ENCODE measurements around the gene FBXO5.
A peak's percentile ranks its signal among the peaks of the same experiment; 100 is the strongest.

The FBXO5 gene

GRCh38 chr6:152948150-152948768 is 34.6 kb downstream of the FBXO5 start:
- peak; percentile 77 for DNase-seq

GRCh38 chr6:152946995-152947394 is 35.8 kb downstream of the FBXO5 start:
- DNase-seq, result no peak

GRCh38 chr6:152946484-152946883 is 36.4 kb downstream of the FBXO5 start:
- DNase-seq, result no peak

- no peak for DNase-seq
Observed at GRCh38 chr6:152943260-152943897, 39.5 kb downstream of the FBXO5 start.

GRCh38 chr6:152942319-152942869 is 40.4 kb downstream of the FBXO5 start:
- DNase-seq, result no peak

GRCh38 chr6:152941746-152942145 is 41.1 kb downstream of the FBXO5 start:
- no peak for DNase-seq

- DNase-seq, result no peak
Observed at GRCh38 chr6:152932865-152933264, 50.0 kb downstream of the FBXO5 start.

GRCh38 chr6:152922706-152923105 is 60.1 kb downstream of the FBXO5 start:
- no peak for DNase-seq
